Stimulated activated CD8-positive, alpha-beta memory T cell treated with anti-CD3 and anti-CD28 coated beads, Interleukin-7, amount 100 ng/mL, for 4 hours (primary cell): ENCODE results near the gene AOPEP.
"Not testable (repeated sequence)": the region's sequence is repeated elsewhere in the genome, so short reads cannot be mapped to it uniquely, and the experiment has no call there.

Experiments
- DNase-seq, 2 donors: peaks; one replicate each; pipeline ENCODE4 v3.0.0-alpha.2; 2020; ENCODE audit warnings: low read depth in 2 of 2

AOPEP gene

GRCh38 chr9:94932652-94933510 is 206.4 kb downstream of the AOPEP start:
- DNase-seq, result no peak

- DNase-seq, result no peak
Observed at GRCh38 chr9:94933511-94933828, 207.0 kb downstream of the AOPEP start.

- no peak for DNase-seq
Observed at GRCh38 chr9:94934816-94935328, 208.4 kb downstream of the AOPEP start.

- no peak for DNase-seq
Observed at GRCh38 chr9:94935396-94935795, 208.9 kb downstream of the AOPEP start.

- DNase-seq, result no peak
Observed at GRCh38 chr9:94936419-94936818, 209.9 kb downstream of the AOPEP start.

- no peak for DNase-seq
Observed at GRCh38 chr9:94937214-94937903, 210.9 kb downstream of the AOPEP start.

GRCh38 chr9:94938384-94938783 is 211.9 kb downstream of the AOPEP start:
- DNase-seq, result no peak

- not testable (repeated sequence) for DNase-seq
Observed at GRCh38 chr9:94940296-94940695, 213.8 kb downstream of the AOPEP start.

GRCh38 chr9:94941211-94941875 is 214.8 kb downstream of the AOPEP start:
- DNase-seq, result no peak

- no peak for DNase-seq
Observed at GRCh38 chr9:94944626-94945025, 218.1 kb downstream of the AOPEP start.

- no peak for DNase-seq
Observed at GRCh38 chr9:94945197-94946144, 219.0 kb downstream of the AOPEP start.

- no peak for DNase-seq
Observed at GRCh38 chr9:94946256-94946655, 219.8 kb downstream of the AOPEP start.

GRCh38 chr9:94948567-94949235 is 222.2 kb downstream of the AOPEP start:
- DNase-seq, result no peak

GRCh38 chr9:94949370-94949769 is 222.9 kb downstream of the AOPEP start:
- no peak for DNase-seq

- DNase-seq, result no peak
Observed at GRCh38 chr9:94950040-94950578, 223.6 kb downstream of the AOPEP start.

- DNase-seq, result no peak
Observed at GRCh38 chr9:94950579-94951323, 224.3 kb downstream of the AOPEP start.

- no peak for DNase-seq
Observed at GRCh38 chr9:94951324-94952135, 225.0 kb downstream of the AOPEP start.

GRCh38 chr9:94952565-94953373 is 226.3 kb downstream of the AOPEP start:
- no peak for DNase-seq
